Measurements from ENCODE around the gene TNFSF10. TPM values are rescaled to one million over a fixed set of nuclear protein-coding genes. Genes with fewer than 3 reads are reported as not detected.

Gene TNFSF10
- total RNA-seq, 3 donors from 2014 or later (not counting 1 experiment from before 2014, with no cell fraction given) = 9.5 to 27.7 (median 18.4) TPM

DNA sequence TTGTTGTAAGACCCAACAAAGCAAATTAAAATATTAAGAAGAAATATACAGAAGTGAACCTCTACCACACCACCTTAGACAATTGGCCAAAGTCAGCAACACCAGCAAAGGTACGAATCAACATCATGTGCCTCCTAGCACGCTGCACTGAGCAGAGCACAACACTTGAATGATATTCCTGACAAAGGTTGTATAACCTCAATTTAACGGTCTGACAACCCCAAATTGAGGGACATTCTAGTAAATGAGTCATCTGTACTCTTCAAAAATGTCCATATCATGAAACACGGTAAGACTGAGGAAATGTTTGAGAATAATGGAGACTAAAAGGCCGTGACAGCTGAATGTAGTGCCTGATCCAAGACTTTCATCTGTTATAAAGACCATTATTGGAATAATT is 41.3 kb upstream of the TNFSF10 start:
- H3K27ac Mint-ChIP-seq = no peak overlapping the region
- peaks cover 7% of the 10 kb centered on the region for H3K4me1 ChIP-seq (ENCODE audit: control insufficient read depth, insufficient read depth, low read length)
- H3K4me3 Mint-ChIP-seq = no peak overlapping the region
- H3K9me3 Mint-ChIP-seq = no peaks in the 10 kb centered on the region
- no peaks in the 10 kb centered on the region for H3K36me3 Mint-ChIP-seq
- no peak overlapping the region for H3K27ac ChIP-seq (ENCODE audit: low read length)
- peaks cover 20 to 21% of the 10 kb centered on the region in 2 donors for H3K4me1 Mint-ChIP-seq
- TF ChIP-seq, protein P1, sequence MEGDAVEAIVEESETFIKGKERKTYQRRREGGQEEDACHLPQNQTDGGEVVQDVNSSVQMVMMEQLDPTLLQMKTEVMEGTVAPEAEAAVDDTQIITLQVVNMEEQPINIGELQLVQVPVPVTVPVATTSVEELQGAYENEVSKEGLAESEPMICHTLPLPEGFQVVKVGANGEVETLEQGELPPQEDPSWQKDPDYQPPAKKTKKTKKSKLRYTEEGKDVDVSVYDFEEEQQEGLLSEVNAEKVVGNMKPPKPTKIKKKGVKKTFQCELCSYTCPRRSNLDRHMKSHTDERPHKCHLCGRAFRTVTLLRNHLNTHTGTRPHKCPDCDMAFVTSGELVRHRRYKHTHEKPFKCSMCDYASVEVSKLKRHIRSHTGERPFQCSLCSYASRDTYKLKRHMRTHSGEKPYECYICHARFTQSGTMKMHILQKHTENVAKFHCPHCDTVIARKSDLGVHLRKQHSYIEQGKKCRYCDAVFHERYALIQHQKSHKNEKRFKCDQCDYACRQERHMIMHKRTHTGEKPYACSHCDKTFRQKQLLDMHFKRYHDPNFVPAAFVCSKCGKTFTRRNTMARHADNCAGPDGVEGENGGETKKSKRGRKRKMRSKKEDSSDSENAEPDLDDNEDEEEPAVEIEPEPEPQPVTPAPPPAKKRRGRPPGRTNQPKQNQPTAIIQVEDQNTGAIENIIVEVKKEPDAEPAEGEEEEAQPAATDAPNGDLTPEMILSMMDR (IDR thresholded peaks at IDR 0.05) = no peak
- no peaks in the 10 kb centered on the region for H3K9me3 ChIP-seq (ENCODE audit: control insufficient read depth, insufficient read depth, low read length)
- H3K27me3 Mint-ChIP-seq (ENCODE audit: low read depth in 2 of 2) = no peaks in the 10 kb centered on the region
- H3K4me3 ChIP-seq (ENCODE audit: low read length) = no peak overlapping the region
- no peak for DNase-seq
- no peaks in the 10 kb centered on the region for H3K27me3 ChIP-seq (ENCODE audit: control insufficient read depth, insufficient read depth, low read length)
- no peaks in the 10 kb centered on the region for H3K36me3 ChIP-seq (ENCODE audit: control insufficient read depth, insufficient read depth, low read length)
- intact Hi-C loops (cut with micrococcal nuclease) = no loop called here
- WGBS (ENCODE audit: insufficient coverage) = 84% methylated on average over 4 of the region's 5 CpGs
- no peak for ATAC-seq

DNA sequence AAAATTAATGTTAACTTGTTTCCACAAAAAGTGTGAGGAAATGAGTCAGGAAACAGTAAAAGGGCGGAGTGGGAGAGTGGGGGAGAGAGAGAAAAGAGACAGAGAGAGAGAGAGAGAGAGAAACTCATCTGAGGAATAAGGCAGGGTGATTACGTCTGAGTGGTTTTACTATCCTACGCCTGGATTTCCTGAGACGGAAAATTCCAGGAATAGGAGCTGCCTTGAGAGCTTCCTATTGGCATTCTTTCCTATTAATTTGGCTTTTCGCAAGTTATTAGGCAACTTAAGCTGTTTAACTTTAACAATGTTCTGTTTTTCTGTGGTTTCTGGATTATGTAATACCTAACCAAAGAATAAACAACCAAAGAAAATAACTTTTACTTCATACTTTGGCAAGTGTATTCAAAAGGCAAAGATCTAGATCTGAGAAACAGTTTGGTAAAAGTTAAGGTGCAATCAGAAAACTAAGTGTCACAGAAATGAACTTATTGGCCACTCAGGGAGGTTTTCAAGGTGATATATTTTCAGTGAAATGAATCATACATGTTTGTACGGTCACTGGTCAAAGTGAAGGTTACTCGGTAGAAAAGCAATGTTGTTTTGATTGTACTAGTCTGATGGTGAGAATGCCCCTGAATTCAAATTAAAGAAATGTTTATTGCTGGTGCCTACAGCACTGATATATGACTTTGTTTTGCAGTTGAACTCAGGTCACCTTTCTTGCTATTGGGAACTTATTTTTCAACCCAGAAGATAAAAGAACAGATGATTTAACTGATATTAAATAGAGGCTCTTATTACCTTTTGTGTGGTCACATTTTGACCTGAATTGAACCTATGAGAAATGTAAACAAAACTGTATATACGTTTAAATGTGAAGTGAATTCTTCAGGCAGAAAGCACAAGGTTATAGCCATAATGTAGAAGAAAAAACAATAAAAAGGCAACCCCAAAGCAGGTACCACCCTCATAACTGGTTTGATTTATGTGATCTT is 39.9 kb upstream of the TNFSF10 start:
- peak overlapping the region; percentile 39 for H3K27ac ChIP-seq (ENCODE audit: low read length)
- 14% methylated on average over 7 of the region's 8 CpGs for WGBS (ENCODE audit: insufficient coverage)
- intact Hi-C loops (cut with micrococcal nuclease) = no loop called here

DNA sequence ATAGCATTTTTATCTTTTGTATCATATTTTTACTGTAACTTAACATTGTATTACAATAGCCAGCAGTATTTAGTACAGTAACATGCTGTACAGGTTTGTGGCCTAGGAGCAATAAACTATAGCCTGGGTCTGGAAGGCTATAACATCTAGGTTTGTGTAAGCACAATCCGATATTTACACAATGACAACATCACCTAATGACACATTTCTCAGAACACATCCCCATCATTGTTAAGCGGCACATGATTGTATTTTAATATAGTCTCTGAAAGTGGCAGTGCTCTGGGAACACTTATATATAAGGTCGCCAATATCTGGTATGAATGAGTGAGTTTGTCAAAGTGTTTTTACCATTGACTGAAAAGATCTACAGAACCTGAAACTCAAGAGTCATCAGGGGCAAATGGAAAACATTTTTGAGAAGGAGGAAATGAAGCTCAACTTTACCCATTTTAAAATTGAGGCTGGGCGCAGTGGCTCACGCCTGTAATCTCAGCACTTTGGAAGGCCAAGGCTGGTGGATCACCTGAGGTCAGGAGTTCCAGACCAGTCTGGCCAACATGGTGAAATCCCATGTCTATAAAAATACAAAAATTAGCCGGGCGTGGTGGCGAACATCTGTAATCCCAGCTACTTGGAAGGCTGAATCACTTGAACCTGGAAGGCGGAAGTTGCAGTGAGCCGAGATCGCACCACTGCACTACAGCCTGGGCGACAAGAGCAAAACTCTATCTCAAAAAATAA is 38.8 kb upstream of the TNFSF10 start:
- no peak for DNase-seq
- intact Hi-C loops (cut with micrococcal nuclease) = no loop called here
- Mint-ChIP-seq H3K27ac (peak overlapping the region; percentile 31 to 63), H3K36me3 (no peaks in the 10 kb centered on the region), H3K4me1 (peaks cover 27 to 34% of the 10 kb centered on the region in 2 donors), H3K9me3 (no peaks in the 10 kb centered on the region), H3K27me3 (ENCODE audit: low read depth in 2 of 2) (no peaks in the 10 kb centered on the region), H3K4me3 (peak overlapping the region; percentile 53)
- Histone ChIP-seq H3K4me1 (ENCODE audit: control insufficient read depth, insufficient read depth, low read length) (peaks cover 25% of the 10 kb centered on the region), H3K36me3 (ENCODE audit: control insufficient read depth, insufficient read depth, low read length) (no peaks in the 10 kb centered on the region), H3K27me3 (ENCODE audit: control insufficient read depth, insufficient read depth, low read length) (no peaks in the 10 kb centered on the region), H3K4me3 (ENCODE audit: low read length) (no peak overlapping the region), H3K27ac (ENCODE audit: low read length) (no peak overlapping the region), H3K9me3 (ENCODE audit: control insufficient read depth, insufficient read depth, low read length) (no peaks in the 10 kb centered on the region)
- 76% methylated on average over 10 of the region's 12 CpGs for WGBS (ENCODE audit: insufficient coverage)
- TF ChIP-seq, protein P1 (IDR thresholded peaks at IDR 0.05) = no peak
- ATAC-seq = no peak

More for the DNA sequence above, 39.9 kb upstream of the TNFSF10 start:
- Mint-ChIP-seq H3K36me3 (no peaks in the 10 kb centered on the region), H3K4me3 (peak overlapping the region; percentile 74), H3K4me1 (peaks cover 20 to 23% of the 10 kb centered on the region in 2 donors), H3K9me3 (no peaks in the 10 kb centered on the region), H3K27me3 (ENCODE audit: low read depth in 2 of 2) (no peaks in the 10 kb centered on the region), H3K27ac (peak overlapping the region; percentile 61 to 63)
- no peaks in the 10 kb centered on the region for H3K36me3 ChIP-seq (ENCODE audit: control insufficient read depth, insufficient read depth, low read length)
- no peaks in the 10 kb centered on the region for H3K27me3 ChIP-seq (ENCODE audit: control insufficient read depth, insufficient read depth, low read length)
- H3K4me1 ChIP-seq (ENCODE audit: control insufficient read depth, insufficient read depth, low read length) = peaks cover 19% of the 10 kb centered on the region
- peak in 1 of 2 donors; percentile 33 for DNase-seq
- ATAC-seq = peak; percentile 43 to 74 (median 61)
- H3K9me3 ChIP-seq (ENCODE audit: control insufficient read depth, insufficient read depth, low read length) = no peaks in the 10 kb centered on the region
- TF ChIP-seq, protein P1 (IDR thresholded peaks at IDR 0.05) = no peak
- H3K4me3 ChIP-seq (ENCODE audit: low read length) = no peak overlapping the region

All from natural killer cell (primary cell).